GM18517 (cell line): ENCODE measurements around the gene ROBO1.

Experiments
- ATAC-seq: cut with Tn5 transposase; IDR thresholded peaks from one replicate; pipeline ENCODE4 v1.9.1; 2021; ENCODE audit warnings: mild to moderate bottlenecking, moderate library complexity; ENCODE audit not compliant: unreplicated experiment

Gene ROBO1

DNA sequence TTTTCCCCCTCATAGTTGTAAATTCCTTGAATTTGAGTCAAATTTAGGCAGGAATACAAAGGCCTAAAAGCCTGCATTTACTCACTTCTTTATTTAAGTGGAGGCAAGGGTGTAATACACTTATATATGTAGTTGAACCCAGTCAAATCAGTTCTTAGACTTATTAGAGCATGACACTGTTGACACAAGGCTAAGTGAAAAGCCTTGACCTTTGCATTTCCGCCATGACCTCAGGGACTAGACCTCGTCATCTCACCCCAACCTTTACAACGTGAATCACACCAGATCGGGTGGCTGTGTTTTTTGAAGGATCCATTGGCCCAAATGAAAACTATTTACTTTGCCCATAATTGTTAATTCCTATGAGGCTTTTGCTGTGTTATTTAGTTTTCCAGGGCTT lies 774.4 kb downstream of the ROBO1 start:
- no peak for ATAC-seq

DNA sequence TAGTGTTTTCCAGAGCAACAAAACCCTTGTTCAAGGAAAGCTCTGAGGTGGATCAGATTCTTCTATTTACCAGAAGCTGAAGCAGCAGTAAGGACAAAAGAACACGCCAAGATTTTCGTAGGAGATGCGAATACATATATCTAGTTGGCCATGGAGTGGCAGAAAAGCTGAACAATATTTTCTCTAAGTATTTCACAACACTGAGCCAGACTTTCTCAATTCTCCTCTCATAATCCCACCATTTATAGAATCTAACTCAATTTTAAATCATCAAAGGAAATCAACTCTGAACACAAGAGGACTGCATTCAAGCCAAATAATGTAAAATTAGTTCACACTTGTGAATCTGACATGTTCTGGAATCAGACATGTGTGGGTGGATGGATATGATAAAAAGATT lies 775.0 kb downstream of the ROBO1 start:
- ATAC-seq, result no peak

DNA sequence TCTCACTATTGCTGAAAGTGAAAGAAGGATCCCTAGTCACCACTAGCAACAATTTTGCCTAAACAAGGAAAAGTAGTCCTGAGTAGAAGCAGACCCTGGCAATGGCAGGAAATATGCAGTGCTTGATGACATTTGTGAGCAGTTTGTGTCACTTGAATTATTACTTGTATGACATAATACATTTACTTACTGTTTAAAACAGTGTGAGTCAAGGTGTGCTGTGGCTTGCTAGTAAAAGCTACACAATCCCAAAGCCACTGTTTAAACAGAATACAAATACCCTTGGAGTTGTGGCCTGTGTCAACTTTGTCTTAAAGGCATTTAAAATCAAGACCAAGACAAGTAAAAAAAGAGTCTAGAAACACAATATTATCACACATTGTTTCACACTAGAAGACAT lies 775.4 kb downstream of the ROBO1 start:
- no peak for ATAC-seq

DNA sequence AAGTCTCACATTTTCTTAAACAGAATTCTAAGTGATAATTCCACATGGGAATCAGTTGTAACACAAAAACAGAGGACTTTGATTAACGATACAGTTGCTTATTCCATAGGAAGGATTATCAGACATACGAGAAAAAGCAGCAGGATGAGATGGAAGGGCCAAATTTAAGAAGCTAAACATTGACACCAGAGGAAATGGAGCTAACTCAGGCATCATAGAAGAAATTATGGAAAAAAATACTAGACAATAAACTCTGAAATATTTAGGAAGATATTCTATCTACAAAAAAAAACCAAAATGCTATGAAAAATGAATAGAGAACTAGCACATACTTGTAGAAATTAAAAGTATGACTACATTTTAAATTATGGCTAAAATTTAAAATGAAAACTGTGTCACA lies 776.1 kb downstream of the ROBO1 start:
- ATAC-seq, result no peak

DNA sequence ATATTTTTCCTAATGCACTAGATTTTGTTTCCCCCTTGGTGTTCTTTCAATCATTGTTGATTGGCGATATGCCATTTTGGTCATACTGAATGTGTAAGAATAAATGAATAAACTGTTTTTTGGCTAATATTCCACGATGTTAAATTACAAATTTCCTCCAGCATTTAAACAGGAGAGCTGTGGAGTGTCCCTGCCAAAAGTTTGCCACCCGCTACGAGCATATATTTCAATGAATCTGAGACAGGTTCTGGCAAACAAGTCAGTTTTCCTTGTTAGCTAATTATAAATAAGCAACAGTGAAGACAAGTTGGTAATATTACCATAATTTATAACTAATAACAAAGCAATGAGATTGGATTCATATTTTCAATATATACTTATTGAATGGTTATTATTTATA lies 777.6 kb downstream of the ROBO1 start:
- ATAC-seq, result no peak

DNA sequence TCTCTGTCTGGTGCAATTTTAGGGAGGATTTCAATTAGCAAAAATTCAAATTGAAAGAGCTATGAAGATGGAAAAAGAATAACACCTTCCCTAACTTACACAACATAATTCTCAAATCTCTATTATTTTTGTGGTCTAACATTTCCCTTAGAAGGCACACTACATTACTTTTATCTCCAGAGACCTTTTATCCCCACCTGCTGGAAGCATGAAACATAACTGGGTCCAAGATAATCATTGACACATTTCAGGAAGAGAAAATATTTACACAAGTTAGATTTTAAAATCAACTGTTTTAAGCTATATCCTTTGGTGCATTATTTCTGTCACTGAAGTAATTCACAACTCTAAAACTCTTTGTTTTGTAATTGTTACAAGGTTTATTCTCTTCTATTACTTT lies 779.5 kb downstream of the ROBO1 start:
- ATAC-seq, result no peak

DNA sequence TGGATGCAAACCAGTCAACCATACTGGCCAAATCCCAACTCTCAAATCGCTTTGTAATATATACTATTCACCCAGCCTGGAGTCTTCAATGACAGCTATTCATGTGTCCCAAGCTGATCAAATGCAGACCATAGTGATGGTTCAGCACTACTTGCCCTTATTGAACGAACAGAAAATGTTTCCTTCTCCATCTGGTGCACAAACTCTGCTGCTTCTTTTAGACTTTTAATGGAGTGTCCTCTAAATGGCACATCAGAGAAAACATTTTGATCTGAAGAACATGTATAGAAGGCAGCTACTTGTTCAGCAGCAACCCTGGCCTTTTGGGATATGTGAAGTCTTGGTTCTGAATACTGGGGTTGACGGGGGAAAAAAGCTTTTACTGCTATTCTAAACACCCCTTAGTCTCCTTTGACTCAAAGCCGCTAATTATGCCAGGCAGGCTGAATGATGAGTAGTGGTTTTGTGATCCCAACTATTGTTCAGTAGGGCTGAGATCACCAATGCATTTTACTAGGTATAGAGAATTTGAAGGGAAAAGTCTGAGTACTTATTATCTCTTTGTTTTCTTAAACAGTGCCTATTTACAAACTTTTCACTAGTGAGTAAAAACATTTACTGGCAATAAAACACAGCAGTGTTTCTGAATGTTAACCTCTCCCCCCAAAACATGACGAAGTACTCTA lies 781.2 kb downstream of the ROBO1 start:
- no peak for ATAC-seq

DNA sequence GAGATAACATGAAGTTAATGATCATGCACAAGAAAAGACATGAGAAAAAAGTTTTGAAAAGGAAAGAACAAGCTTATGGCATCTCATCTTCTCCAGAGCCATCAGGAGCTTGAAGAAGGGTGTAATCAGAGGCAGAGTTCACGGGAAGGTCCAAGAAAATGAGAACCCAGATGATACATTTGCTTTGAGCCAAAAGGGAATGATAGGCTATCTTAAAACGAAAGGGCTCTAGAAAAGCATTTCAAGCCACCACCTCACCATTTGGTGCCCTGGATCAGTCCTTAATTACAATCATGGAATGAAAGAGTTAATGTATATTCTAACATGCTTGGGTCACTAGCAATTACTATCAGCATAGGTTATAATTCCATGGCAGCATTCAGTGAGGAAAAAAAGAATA lies 781.8 kb downstream of the ROBO1 start:
- ATAC-seq, result no peak

DNA sequence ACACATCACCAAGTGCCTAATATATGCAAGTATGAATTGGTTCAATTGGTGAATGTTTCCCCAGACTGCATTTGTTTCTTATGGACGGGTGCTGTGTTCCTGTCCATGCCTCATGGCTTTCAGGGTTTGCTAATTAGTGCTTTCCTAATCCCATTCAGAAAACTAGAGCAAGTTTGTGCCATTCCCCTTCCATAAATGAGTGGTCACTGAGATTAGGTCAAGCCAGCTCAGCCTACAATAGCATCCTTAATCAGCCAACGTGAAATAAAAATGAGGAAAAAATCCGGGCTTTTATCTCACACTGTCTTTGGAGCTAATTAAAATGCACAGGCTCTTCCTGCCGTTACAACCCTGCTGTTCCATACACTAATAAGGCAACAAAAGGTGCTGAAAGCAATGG lies 788.8 kb downstream of the ROBO1 start:
- ATAC-seq, result no peak

DNA sequence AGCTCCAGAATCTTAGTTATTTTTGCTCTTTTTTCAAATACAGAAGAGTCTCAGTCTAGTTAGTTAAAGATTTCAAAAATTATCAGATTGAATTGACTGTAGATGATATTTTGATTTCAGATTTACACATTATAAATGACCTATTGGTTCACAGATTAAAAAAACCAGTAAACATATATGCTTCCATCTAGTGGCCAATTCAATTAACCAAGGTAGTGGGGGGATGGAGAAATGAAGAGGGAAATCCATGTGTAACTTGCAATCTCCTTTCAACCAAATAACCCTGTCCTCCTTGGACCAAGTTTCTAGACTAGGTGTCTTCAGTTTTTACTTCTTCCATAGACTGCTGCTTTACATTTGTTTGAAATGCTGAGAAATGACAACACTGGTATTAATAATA lies 789.8 kb downstream of the ROBO1 start:
- ATAC-seq, result no peak

DNA sequence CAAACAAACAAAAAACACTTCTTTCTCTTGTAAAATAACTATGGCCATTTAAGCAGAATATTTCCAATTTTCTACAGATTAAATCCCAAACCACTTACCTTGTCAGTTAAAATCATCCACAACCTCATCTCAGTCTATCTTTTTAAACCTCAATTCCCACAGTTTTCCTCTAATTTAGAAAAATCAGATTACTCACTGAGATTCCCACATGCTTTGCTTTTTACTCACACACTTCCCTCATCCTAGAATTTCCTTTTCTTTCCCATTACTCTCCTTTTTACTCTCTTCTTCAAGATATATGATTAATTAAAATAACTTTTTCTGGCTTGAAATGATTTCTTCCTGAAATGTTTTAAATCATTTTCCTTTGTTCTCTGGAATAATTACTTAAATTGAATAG lies 790.7 kb downstream of the ROBO1 start:
- no peak for ATAC-seq

DNA sequence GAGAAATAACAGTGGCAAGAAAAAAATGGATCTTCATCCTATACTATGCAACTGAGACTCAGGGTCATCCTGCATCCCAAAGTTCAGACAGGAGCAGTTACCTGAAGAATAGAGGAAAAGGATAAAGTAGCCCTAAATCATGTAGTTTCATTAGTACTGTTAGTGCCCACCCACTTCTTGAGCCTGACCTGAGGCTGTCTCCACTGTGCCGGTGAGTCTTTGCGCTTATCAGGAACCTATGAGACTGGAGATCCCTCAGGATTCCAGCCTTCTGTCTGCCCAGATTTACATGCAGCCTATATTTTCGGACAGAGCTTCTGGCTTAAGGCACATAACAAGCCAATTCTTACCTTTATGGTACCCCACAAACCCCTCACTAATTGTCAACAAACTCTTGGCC lies 791.6 kb downstream of the ROBO1 start:
- ATAC-seq, result no peak

DNA sequence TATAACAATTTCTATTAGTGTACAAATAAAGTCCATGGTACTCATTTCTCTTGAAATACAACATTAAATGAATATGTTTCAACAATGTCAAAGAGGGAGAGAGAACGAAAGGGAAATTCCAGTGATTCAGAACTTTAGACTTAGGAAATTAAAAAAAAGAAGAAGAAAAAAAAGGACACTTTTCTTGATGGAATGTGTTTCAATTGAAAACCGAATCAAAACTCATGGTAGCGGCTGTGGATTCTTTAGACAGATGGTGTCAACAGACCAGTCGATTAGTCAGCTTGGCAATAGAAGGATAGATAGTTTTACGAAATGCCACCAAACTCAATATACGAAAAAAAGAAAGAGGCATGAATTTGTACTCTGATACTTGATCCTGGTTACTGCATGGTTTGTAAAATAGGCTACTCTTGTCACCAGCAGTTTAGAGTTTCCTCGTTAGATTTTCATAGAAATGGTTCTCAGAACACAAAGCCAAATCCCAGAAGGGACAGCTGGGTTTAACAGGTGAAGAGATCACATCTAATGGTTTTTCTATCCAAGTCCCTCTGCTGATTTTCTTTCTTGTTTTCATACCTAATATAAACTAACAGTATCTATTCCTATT lies 793.5 kb downstream of the ROBO1 start:
- ATAC-seq, result no peak

DNA sequence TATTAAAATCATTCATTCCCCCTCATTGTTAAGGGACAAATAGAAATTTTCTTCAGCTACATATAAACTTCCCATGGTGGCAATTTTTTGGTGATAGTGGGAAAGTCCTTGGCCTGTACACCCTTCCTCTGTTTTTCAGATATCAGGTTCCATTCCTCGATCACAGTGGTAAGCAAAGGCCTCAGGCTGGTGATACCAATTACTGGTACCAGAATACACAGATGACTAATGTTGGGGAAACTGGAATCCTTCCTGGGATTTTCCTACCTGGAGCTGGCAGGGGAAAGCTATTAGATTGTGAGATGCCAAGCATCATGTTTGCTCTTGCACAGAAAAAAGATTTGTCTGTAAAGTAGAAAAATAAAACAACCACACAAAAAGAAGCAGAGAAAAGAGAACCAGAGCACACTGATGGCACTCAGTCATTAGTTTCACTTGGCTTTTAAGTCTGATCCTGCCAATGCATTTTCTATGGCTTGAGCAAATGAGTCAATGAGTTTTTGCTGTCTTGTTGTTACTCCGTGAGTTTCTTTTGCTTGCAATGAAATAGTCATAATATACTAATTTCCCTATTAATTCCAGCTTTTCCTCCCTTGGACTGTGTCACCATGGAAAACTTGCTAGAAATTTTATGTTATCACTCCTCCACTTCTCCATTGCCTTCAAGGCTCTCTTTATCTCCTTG lies 795.0 kb downstream of the ROBO1 start:
- no peak for ATAC-seq

DNA sequence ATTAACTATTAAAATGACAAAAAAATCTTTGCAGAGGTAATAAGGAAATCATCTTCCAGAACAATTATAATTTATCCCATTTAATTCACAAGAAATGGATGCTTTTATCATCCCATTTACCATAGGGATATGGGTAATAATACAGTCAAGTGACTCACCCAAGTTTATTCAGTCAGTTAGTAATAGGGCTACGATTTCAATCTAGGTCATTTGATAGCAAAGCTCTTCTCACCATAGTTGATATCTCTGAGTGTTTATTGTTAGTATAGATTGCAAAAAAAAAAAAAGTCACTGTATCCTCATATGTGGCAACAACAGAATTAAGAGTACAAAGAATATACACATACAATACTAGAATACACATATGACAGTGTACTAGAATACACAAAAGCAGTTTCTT lies 797.1 kb downstream of the ROBO1 start:
- ATAC-seq, result no peak

DNA sequence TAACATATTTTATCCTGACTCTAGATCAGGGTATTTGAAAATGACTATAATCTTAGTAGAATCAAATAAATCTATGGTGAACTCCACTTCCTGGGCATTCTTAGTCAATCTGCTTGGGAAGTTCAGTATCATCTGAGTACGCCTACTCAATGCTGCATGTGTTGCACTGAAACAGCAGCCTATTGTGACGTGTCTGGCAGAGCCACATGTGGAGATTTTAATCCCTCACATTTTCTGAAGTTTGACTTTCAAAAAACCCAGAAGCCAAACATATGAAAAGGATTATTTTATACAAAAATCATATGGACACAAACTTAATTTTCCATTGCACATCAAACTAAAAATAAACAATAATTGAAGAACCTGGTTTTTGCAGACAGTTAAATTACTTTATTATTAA lies 798.3 kb downstream of the ROBO1 start:
- no peak for ATAC-seq

DNA sequence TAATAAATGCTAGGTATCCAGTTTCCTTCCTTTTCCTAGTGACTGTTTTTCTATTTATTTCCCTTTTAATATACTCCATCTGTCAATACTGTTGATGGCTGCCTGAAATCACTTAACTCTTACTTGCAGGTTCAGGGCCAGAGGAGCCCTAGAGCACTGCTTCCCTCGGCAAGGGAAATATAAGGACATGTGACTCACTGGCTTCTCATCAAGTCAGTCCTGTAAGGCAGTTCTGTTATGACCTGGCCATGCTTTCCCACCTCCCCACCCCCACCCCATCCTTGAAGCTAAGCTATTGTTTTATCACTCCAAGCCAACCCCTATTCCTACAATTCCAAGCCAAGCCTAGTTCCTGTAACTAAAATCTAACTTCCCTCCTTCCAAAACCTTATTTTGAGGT lies 800.7 kb downstream of the ROBO1 start:
- ATAC-seq, result no peak

DNA sequence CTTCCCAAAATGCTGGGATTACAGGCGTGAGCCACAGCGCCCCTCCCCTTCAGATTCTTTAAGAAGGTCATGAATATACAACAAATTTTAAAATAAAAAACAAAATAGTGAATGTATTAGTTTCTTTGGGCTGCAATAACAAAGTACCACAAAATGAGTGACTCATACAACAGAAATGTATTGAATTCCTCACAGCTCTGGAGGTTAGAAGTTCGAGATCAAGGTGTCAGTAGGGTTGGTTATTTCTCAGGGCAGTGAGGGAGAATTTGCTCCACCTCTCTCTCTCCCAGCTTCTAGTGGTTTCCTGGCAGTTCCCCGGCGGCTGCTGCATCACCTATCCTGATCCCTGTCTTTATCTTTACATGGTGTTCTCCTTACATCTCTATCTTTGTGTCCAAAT lies 804.0 kb downstream of the ROBO1 start:
- no peak for ATAC-seq

DNA sequence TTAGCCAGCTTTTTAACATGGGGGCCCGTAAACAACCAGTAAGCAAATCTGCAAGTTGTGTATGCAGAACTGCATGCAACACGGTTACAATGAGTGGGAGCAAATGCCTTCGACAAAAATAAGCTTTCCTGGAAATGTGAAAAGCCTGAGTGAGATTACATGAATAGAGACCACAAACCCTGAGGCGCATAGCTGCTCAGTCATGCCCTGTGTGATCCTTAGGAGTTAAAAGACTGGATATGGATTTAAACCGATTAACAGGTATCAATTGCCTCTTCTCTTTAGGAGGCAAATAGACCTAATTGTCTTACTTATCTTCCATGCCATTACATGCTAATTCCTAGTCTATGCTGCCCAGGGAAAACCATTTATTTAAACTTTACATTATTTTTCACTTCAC lies 810.3 kb downstream of the ROBO1 start:
- ATAC-seq, result no peak

DNA sequence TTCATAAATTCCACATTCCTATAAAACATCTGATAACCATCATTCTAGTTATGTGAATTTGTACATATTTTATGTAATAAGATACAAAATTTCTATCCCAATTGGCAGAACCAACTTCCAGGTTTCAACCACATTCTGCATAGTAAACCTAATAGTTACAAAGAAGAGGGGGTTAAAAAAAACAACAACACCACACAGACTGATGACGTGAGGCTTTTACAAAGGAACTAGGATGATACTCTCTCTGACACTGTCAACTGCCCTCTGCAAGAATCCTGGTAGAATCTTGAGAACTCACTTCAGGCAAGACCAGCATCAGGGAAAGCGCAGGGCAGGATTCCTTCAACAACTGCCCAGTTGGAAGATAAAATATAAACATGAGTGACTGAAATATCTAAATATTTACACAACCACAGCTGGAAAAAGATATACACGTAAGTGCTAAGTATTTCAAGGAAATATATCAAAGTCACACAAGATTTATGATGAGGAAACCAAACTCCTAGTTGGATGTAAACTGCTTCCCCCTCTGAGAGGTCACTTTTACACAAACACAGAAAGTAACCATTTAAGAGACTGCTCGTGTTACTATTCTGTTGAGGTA lies 816.4 kb downstream of the ROBO1 start:
- no peak for ATAC-seq

DNA sequence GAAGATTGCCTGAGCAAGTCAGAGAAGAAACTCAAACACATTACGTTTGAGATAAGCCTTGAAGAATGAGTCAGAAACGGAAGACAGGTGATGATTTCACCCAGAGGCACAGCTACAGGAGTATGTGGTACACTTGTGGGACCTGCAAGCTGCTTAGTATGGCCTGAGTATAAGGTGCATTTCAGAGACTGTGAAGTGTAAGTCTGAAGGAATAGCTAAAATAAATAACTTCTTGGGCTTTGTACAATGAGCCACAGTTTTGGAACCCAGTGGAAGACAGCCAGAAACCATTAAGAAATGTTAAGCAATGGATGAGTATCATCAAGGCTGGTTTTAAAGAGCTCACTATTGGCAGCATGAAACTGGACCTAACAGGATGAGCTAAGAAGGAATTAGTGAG lies 826.2 kb downstream of the ROBO1 start:
- no peak for ATAC-seq

DNA sequence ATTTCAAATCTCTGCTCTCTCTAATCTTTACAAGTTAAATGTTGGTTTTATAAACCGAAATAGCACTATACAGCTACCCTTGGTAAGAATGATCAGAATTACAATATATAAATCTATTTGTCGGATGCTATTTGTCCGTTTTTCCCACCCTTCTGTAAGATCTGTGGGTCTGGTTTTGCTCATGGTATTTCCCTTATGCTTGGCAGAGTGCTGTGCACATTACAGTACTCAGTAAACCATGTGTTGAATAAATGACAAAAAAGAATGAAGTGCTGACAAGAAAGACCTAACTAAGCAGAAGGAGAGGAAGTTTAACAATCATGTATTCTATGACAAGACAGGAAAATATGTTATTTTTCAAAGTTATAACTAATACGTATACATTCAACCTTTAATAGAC lies 827.2 kb downstream of the ROBO1 start:
- no peak for ATAC-seq
